Pancreas (tissue), 10 donors: ENCODE measurements around the gene EZH2. TPM values are rescaled to one million over a fixed set of nuclear protein-coding genes. Genes with fewer than 3 reads are reported as not detected.

ENCODE experiments used
- ATAC-seq, 4 donors: fragments of 200-7000 bp; cut with Tn5 transposase; one replicate each; pipeline versions ENCODE4 v1.8.0 to v1.9.1; 2020; ENCODE audit warnings: mild to moderate bottlenecking in 4 of 4, moderate library complexity in 4 of 4
- DNase-seq, 6 donors: peaks; one replicate each; pipeline ENCODE4 v3.0.0-alpha.2; 2020
- FAIRE-seq: peaks from 2 replicates; lab custom pipeline; 2012; peaks lifted over from hg19 to GRCh38; lab: Jason Lieb, UNC
- H3K27ac ChIP-seq, 4 donors: fragments of 200-600 bp; sonication (generic); 1 replicate in 3 of 4; 2 replicates in 1 of 4; pipeline versions ENCODE4 v1.5.0 to v1.8.0; 2020
- H3K27me3 ChIP-seq, 4 donors: fragments of 200-600 bp; one replicate each; pipeline ENCODE4 v1.8.0; 2021
- H3K36me3 ChIP-seq, 3 donors: fragments of 200-600 bp; sonication (generic) in 1 of 3; one replicate each; pipeline versions ENCODE4 v1.5.0 to v1.8.0; 2020 to 2021
- H3K4me1 ChIP-seq, 3 donors: fragments of 200-600 bp; one replicate each; pipeline ENCODE4 v1.8.0; 2021
- H3K4me3 ChIP-seq, 4 donors: fragments of 200-600 bp; sonication (generic) in 2 of 4; one replicate each; pipeline versions ENCODE4 v1.5.0 to v1.8.0; 2020 to 2021
- H3K9me3 ChIP-seq, 4 donors: fragments of 200-600 bp; one replicate each; pipeline ENCODE4 v1.8.0; 2021
- CTCF ChIP-seq, 4 donors: fragments of 200-600 bp; sonication (generic) in 3 of 4; IDR thresholded peaks; one replicate each; pipeline versions ENCODE4 v1.5.0 to v1.8.0; 2021; ENCODE audit warnings: antibody characterized with exemption in 4 of 4
- WGBS, 2 donors: extraction: QIAGEN DNeasy Blood & Tissue Kit; methylation state at CpG; one replicate each; pipeline ENCODE4 v1.1.7; 2013; 5-methylcytosine and 5-hydroxymethylcytosine counted together
- intact Hi-C, 3 donors: fragments of 100-400 bp; cut with DNase I; formaldehyde crosslinking; loops; one replicate each; pipeline versions ENCODE4 v1.11.1 to v1.14.2; 2022
- polyA plus RNA-seq, 2 donors: library from polyadenylated mRNA; stranded (reverse); fragments of 200-250 nt; gene quantifications; one replicate each; pipeline ENCODE4 v1.2.3, GENCODE V29; 2013
- total RNA-seq, 6 donors: library from RNA; stranded (reverse); fragmentation: NEBNext Ultra II Directional in 4 of 6; extraction: Animal tissue kit (Norgen Biotek cat#: 25700) in 4 of 6; gene quantifications; one replicate each; pipeline versions ENCODE4 v1.2.1 to v1.2.4, GENCODE V29; 2021 to 2023
- donor health status: healthy with polysubstance abuse.
- donor health status: DM: no; HTN: no; CAD: no; lungs with moderate emphysema.
- donor health status: DM: no; HTN: no; CAD: no.
- donor health status: control.
- donor health status: control.
- donor health status: Bipolar disorder and iron deficiency.
- donor health status: DM: yes; HTN: yes; CAD: no.
- donor health status: DM: no; HTN: no; CAD: no.
- donor health status: DM: no; HTN: no; CAD: no.
- donor health status: DM: yes; HTN: yes; CAD: no.

The EZH2 gene
- total and polyA plus RNA-seq, 8 donors = 2.4 to 4.3 (median 3.2) TPM

- no peak for DNase-seq
Observed at GRCh38 chr7:148830897-148831692, 53.0 kb downstream of the EZH2 start.

GRCh38 chr7:148828965-148829364, 55.1 kb downstream of the EZH2 start:
- H3K27me3 ChIP-seq = no peaks in the 10 kb centered on the region
- no peak for TF ChIP-seq CTCF (IDR thresholded peaks at IDR 0.05)
- no peak for DNase-seq
- no peak for FAIRE-seq
- no peaks in the 10 kb centered on the region for H3K36me3 ChIP-seq
- ATAC-seq = no peak
- H3K4me1 ChIP-seq = no peaks in the 10 kb centered on the region
- H3K9me3 ChIP-seq = no peaks in the 10 kb centered on the region
- intact Hi-C loops = no loop called here
- no peak overlapping the region for H3K27ac ChIP-seq
- H3K4me3 ChIP-seq = no peak overlapping the region
- 96 to 100% methylated on average over 1 of the region's 1 CpG for WGBS, 2 donors

More at GRCh38 chr7:148830897-148831692, 53.0 kb downstream of the EZH2 start:
- no peaks in the 10 kb centered on the region for H3K9me3 ChIP-seq
- 92 to 93% methylated on average over 5 of the region's 5 CpGs for WGBS, 2 donors
- H3K4me1 ChIP-seq = no peaks in the 10 kb centered on the region
- ATAC-seq (no peak), FAIRE-seq (no peak)
- intact Hi-C loops = no loop called here
- H3K27ac ChIP-seq = no peak overlapping the region
- no peak overlapping the region for H3K4me3 ChIP-seq
- no peaks in the 10 kb centered on the region for H3K27me3 ChIP-seq
- H3K36me3 ChIP-seq = no peaks in the 10 kb centered on the region
- TF ChIP-seq CTCF (IDR thresholded peaks at IDR 0.05) = no peak

- ATAC-seq = no peak
- WGBS, 2 donors = 85 to 89% methylated on average over 5 of the region's 5 CpGs
- FAIRE-seq = no peak
- Histone ChIP-seq H3K27me3 (no peaks in the 10 kb centered on the region), H3K9me3 (no peaks in the 10 kb centered on the region), H3K4me1 (no peaks in the 10 kb centered on the region), H3K27ac (no peak overlapping the region), H3K36me3 (no peaks in the 10 kb centered on the region), H3K4me3 (no peak overlapping the region)
- no peak for TF ChIP-seq CTCF (IDR thresholded peaks at IDR 0.05)
- DNase-seq = no peak
- intact Hi-C loops = no loop called here
Observed at GRCh38 chr7:148825338-148825737, 58.8 kb downstream of the EZH2 start.

DNA sequence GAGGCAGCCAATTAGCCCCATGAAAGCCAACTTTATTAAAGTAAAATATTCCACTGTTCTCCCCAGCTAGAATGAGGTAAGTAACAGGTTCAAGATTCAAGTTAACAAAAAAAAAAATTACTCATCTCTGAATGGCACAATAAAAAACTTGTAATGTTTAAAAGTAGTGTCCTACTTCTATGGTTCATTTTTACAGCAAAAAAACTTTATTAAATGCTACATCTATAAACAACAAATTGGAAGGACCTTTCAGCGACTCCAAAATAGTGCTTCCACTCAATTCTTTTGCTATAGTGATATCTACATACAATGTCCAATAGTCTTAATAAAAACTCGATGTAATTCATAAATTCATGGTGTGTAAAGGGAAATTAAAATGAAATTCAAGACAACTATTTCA, 59.2 kb downstream of the EZH2 start:
- WGBS, 2 donors = 91 to 98% methylated on average over 2 of the region's 2 CpGs
- no peaks in the 10 kb centered on the region for H3K4me1 ChIP-seq
- no peak for FAIRE-seq
- TF ChIP-seq CTCF (IDR thresholded peaks at IDR 0.05) = no peak
- DNase-seq = no peak
- H3K27ac ChIP-seq = no peak overlapping the region
- H3K4me3 ChIP-seq = no peak overlapping the region
- intact Hi-C loops = no loop called here
- H3K36me3 ChIP-seq = no peaks in the 10 kb centered on the region
- H3K9me3 ChIP-seq = no peaks in the 10 kb centered on the region
- no peak for ATAC-seq
- H3K27me3 ChIP-seq = no peaks in the 10 kb centered on the region

DNA sequence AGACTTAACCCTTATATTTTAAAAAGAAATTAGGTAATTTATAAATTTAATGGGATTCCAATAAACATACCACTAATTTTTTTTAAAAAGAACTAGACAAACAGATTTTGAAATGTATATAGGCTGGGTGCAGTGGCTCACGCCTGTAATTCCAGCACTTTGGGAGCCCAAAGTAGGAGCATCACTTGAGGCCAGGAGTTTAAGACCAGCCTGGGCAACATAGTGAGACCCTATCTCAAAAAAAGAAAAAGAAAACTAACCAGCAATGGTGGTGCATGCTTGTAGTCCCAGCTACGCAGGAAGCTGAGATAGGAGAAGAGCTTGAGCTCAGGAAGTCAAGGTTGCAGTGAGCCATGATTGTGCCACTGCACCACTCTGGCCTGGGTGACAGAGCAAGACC, 62.7 kb downstream of the EZH2 start:
- intact Hi-C loops = no loop called here
- Histone ChIP-seq H3K9me3 (no peaks in the 10 kb centered on the region), H3K36me3 (no peaks in the 10 kb centered on the region), H3K27me3 (no peaks in the 10 kb centered on the region), H3K4me1 (no peaks in the 10 kb centered on the region), H3K27ac (no peak overlapping the region), H3K4me3 (no peak overlapping the region)
- TF ChIP-seq CTCF (IDR thresholded peaks at IDR 0.05) = no peak
- 95 to 100% methylated on average over 2 of the region's 2 CpGs for WGBS, 2 donors
- ATAC-seq (no peak), FAIRE-seq (no peak), DNase-seq (no peak)
